Activated CD4-positive, alpha-beta T cell treated with anti-CD3 and anti-CD28 coated beads for 48 hours (primary cell): ENCODE measurements around the gene SFMBT2.
A peak's percentile ranks its signal among the peaks of the same experiment; 100 is the strongest.
"Not testable (repeated sequence)": the region's sequence is repeated elsewhere in the genome, so short reads cannot be mapped to it uniquely, and the experiment has no call there.

Source experiments
- DNase-seq: peaks from one replicate; pipeline ENCODE4 v3.0.0-alpha.2; 2020

SFMBT2 gene

GRCh38 chr10:7258948-7259523, 151.8 kb downstream of the SFMBT2 start:
- peak; percentile 76 for DNase-seq

GRCh38 chr10:7255517-7255916, 155.3 kb downstream of the SFMBT2 start:
- no peak for DNase-seq

GRCh38 chr10:7251696-7252465, 159.0 kb downstream of the SFMBT2 start:
- no peak for DNase-seq

DNA sequence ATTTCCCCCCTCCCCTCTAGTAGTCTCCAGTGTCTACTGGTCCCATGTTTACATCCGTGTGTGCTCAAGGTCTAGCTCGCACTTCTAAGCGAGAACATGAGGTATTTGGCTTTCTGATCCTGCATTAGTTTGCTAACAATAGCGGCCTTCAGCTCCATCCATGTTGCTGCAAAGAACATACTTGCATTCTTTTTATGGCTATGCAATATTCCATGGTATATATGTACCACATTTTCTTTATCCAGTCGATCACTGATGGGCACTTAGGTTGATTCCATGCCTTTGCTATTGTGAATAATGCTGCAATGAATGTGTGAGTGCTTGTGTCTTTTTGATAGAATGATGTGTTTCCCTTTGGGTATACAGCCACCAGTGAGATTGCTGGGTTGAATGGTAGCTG, 160.6 kb downstream of the SFMBT2 start:
- no peak for DNase-seq

GRCh38 chr10:7248585-7249164, 162.2 kb downstream of the SFMBT2 start:
- no peak for DNase-seq

GRCh38 chr10:7248148-7248547, 162.7 kb downstream of the SFMBT2 start:
- no peak for DNase-seq

DNA sequence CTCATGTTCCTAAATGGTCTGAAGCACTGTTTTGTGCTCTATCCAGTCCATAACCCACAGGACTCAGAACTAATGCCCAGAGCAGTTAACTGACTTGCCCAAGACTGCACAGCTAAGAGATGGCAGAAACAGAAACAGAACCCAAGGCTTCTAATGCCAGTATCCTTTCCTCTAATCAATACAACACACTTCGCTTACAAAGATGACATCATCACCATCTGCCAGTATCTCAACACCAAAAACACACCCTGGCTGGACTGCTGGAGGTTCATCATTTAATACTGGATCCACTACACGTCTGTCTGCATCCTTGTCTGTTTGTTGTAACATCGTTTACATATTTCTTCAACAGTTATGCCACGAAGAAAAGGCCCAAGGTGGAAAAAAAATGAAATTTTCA, 165.3 kb downstream of the SFMBT2 start:
- DNase-seq, result no peak

- no peak for DNase-seq
Observed at GRCh38 chr10:7243873-7244272, 167.0 kb downstream of the SFMBT2 start.

GRCh38 chr10:7243139-7243538, 167.7 kb downstream of the SFMBT2 start:
- no peak for DNase-seq

DNA sequence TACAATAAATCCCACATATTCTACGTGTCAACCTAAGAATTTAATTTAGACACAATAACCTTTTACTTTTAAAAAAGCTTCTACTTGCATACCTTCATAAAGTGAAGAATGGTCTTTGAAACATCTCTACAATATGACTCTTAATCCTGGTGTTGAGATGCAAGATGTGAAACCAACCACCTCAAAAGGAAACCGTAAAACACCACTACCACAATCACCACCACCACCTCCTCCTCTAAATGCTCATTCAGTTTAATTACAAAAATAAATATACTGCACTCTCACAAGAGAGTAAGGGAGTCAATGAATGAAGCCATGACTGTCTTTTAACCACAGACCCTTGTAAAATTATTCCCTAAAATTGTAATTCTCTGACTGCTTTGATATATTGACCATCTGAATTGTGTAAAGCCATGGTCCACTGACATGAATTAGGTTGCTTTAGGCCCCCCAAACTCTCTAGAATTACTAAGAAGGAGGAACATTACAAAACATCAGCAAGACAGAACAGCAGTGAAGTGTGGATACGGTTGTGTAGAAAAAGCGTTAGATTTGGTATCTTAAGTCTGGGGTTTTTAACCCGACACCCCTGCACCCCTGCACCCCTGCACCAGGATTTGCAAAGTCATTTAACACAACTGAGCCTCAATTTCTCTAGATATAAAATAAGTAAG, 171.4 kb downstream of the SFMBT2 start:
- peak; percentile 42 for DNase-seq

GRCh38 chr10:7235376-7235775, 175.5 kb downstream of the SFMBT2 start:
- DNase-seq, result no peak

- DNase-seq, result no peak
Observed at GRCh38 chr10:7234109-7234508, 176.7 kb downstream of the SFMBT2 start.

DNA sequence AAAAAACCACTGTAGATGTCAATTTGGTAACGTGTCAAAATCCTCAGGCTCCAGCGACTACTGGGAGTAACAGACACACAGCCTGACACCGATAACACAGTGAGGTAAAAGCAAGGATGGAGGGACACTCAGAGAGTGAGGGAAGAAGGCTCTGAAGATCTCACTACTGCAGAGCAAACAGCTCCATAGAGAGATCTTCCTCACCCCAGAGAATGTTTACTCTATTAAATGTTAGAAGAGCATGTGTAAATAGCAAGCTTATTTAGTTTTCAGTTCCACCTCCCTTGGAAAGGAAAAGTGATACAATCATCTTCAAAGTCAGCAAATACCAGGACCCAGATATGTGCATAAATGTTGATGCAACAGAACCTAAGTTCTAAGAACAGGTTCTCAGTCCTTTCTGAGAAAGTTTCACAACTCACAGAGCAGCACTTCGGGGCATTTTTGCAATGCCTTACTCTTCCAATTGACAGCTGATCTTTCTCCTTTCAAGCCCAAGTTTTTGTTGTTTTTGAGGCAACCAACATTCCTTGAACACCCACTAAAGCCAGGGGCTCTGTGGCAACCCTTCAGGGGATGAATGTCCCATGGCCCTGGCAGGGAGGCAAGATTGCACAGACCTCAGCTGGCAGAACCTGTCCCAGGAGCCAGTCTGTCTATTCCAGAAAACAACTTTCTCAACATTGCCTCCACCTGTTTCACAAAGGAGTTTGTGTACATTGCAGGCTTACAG, 177.4 kb downstream of the SFMBT2 start:
- no peak for DNase-seq

DNA sequence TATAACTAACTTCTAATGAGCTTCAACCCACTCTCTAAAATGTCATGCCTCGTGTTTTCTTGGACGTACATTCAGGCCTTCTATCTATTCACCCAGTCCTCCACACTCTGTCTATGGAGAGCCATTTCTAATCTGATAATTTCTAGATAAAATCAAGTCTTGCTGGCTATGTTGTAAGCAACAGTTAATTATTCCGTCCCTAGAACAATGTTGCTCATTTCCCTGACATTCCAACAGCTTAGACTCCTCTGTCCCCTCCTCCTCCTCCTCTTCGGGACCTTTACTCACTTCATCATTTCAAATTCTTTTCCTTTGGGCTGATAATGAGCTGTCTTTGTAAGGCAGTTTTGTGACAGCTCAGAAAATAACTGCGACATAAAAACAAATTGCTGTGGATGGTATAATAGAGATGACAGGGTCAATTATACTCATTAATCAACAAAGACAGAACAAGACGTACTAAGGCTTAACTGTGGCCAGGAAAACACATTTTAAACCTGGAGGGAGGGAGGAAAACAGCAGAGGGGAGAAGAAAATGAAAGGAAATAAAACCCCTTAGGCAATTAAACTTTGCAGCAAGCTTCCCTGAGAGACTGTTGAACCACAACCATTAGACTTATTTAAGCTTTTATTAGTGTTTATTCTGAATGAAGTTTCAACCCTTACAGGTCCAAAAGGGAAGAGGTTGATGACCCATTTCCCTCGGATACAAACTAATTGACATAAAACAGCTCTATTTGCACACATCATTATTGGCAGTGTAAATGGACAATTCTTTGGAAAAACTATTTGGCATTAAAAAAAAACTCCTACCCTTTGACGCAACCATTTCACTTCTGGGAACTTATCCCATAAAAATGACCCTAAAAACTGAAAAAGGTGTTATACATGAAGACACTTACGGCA, 179.1 kb downstream of the SFMBT2 start:
- no peak for DNase-seq

GRCh38 chr10:7230951-7231350, 179.9 kb downstream of the SFMBT2 start:
- DNase-seq, result no peak

GRCh38 chr10:7230036-7230435, 180.8 kb downstream of the SFMBT2 start:
- no peak for DNase-seq

DNA sequence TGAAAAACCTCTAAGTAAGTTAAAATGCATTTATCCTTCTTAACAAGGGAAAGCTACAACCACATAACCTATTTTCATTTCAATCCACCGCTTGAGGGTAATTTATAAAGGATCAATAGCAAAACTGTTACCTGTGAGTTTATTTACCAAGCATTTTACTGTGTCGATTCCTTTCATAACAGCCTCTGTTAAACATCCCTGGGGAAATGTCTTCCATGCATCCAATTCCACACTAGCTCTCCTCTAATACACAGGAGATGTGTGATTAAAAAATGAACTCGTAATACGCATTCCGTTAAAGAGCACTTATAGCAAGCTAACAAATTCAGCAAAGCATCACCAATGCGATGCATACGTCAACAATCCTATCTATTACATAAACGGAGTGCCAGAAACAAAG, 185.7 kb downstream of the SFMBT2 start:
- DNase-seq, result no peak

DNA sequence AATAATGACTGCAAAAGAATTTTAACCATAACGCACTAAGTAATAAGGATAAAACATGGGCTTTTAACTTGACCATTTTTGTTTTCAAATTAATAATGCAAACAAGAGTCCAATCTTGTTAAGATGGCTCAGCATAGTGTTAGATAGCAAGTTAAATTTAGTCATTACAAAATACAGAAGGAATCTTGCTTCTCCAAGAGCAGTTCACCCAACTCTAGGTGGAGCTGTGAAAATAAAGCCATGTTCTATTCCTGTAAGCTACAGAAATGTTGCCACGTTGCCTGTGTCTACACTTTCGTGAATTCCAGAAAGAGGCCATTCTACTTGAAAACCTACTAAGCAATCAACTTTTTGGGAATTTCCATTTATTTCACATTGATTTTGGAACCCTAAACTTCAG, 191.9 kb downstream of the SFMBT2 start:
- DNase-seq, result no peak

DNA sequence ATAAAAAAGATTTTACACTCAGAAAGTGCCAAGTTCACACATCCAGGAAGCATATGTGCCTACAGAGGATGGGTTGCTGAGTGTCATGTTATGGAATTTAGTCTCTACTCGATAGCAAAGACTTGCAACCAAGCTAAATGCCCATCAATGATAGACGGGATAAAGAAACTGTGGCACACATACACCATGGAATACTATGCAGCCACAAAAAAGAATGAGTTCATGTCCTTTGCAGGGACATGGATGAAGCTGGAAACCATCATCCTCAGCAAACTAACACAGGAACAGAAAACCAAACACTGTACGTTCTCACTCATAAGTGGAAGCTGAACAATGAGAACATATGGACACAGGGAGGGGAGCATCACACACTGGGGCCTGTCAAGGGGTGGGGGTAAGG, 198.1 kb downstream of the SFMBT2 start:
- DNase-seq, result not testable (repeated sequence)

- no peak for DNase-seq
Observed at GRCh38 chr10:7211857-7212577, 198.8 kb downstream of the SFMBT2 start.

GRCh38 chr10:7210516-7210915, 200.3 kb downstream of the SFMBT2 start:
- no peak for DNase-seq
